HUES48 (cell line): ENCODE data around the gene GALNT7.
A peak's percentile ranks its signal among the peaks of the same experiment; 100 is the strongest.

Experiments
- H3K27ac ChIP-seq: one replicate; pipeline ENCODE4 v1.7.0; 2013; ENCODE audit warnings: low read depth, low read length, inconsistent platforms
- H3K27me3 ChIP-seq: 2 replicates; pipeline ENCODE4 v1.6.1; 2013; ENCODE audit warnings: mild to moderate bottlenecking, low read length; ENCODE audit not compliant: control insufficient read depth, insufficient read depth
- H3K36me3 ChIP-seq: 2 replicates; pipeline ENCODE4 v1.6.1; 2013; ENCODE audit warnings: low read length; ENCODE audit not compliant: control insufficient read depth, insufficient read depth
- H3K4me1 ChIP-seq: 2 replicates; pipeline ENCODE4 v1.6.1; 2013; ENCODE audit warnings: mild to moderate bottlenecking, low read length; ENCODE audit not compliant: control insufficient read depth, insufficient read depth
- H3K4me3 ChIP-seq: 2 replicates; pipeline ENCODE4 v1.5.1; 2013; ENCODE audit warnings: mild to moderate bottlenecking, low read depth, low read length
- H3K9ac ChIP-seq: 2 replicates; pipeline ENCODE4 v1.6.1; 2013; ENCODE audit warnings: mild to moderate bottlenecking, low read depth, low read length, moderate library complexity
- H3K9me3 ChIP-seq: 2 replicates; pipeline ENCODE4 v1.6.1; 2013; ENCODE audit warnings: low read length; ENCODE audit not compliant: control insufficient read depth, insufficient read depth

GALNT7 gene

DNA sequence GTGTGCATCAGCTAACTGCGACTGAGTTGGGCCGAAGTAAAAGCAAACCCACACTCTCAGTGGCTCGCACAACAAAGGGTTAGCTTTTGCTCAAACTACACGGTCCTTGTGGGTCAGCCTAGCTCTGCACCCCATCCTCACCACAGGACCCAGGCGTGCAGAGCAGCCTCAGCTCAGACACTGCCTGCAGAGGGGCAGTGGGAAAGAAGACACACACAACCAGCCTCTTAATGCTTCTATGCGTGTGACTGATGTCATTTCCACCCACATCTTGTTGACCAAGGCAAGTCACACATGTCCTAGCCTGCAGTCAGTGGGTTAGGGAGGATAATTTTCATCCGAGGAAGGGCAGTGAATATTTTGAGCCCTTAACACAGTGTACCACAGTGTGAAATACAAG lies 125.1 kb downstream of the GALNT7 start:
- H3K9me3 ChIP-seq = no peaks in the 10 kb centered on the region
- no peak overlapping the region for H3K27ac ChIP-seq
- no peaks in the 10 kb centered on the region for H3K27me3 ChIP-seq
- no peak overlapping the region for H3K9ac ChIP-seq
- peaks cover 41% of the 10 kb centered on the region for H3K36me3 ChIP-seq
- no peaks in the 10 kb centered on the region for H3K4me1 ChIP-seq
- no peak overlapping the region for H3K4me3 ChIP-seq

DNA sequence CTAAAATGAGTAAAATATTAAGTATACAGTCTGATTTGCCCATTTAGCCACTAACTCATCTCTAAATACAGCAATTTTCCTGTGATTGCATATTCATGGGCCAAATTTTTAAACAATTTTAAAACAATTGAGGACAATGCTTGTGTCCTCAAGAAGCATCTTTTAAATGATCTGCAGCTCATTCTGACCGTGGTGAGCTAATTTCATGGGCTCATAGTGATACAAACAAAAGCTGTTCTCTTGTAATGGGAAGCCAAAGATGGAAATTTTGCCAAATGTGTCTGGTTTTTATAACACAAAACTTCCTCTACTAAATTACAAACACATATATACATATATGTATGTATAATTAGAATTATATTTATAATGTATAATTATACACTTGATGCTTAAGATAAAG lies 125.8 kb downstream of the GALNT7 start:
- Histone ChIP-seq H3K9ac (no peak overlapping the region), H3K4me1 (no peaks in the 10 kb centered on the region), H3K27ac (no peak overlapping the region), H3K4me3 (no peak overlapping the region), H3K36me3 (peaks cover 41% of the 10 kb centered on the region), H3K9me3 (no peaks in the 10 kb centered on the region), H3K27me3 (no peaks in the 10 kb centered on the region)

DNA sequence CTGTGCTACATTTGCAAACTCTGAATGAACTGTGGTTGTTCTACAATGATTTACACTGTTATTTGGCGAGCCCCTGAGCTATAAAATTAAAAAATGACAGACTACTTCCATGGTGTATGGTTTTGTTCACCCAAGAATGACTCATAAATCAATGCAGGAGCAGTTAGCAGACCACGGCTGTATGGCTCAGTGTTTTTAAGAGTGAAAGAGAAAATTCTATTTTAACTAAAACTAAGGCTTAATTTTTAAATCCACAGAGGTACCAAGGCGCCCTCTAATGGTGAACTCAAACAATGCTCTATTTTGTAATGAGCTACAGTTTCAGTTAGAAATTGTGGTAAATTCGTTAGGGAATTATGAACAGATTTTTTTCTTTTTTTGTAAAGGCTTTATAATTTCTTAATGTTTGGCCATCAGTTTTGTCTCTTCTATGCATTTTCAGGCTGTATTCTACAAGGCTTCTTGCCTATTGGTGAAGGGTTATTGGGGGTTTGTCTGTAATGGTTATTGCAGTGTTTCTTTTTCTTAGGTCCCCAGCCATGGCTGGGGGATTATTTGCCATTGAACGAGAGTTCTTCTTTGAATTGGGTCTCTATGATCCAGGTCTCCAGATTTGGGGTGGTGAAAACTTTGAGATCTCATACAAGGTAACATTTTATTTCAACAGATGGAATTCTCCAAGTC lies 133.0 kb downstream of the GALNT7 start:
- Histone ChIP-seq H3K27ac (no peak overlapping the region), H3K4me1 (no peaks in the 10 kb centered on the region), H3K9me3 (no peaks in the 10 kb centered on the region), H3K27me3 (no peaks in the 10 kb centered on the region), H3K9ac (no peak overlapping the region), H3K4me3 (no peak overlapping the region), H3K36me3 (peaks cover 39% of the 10 kb centered on the region)

DNA sequence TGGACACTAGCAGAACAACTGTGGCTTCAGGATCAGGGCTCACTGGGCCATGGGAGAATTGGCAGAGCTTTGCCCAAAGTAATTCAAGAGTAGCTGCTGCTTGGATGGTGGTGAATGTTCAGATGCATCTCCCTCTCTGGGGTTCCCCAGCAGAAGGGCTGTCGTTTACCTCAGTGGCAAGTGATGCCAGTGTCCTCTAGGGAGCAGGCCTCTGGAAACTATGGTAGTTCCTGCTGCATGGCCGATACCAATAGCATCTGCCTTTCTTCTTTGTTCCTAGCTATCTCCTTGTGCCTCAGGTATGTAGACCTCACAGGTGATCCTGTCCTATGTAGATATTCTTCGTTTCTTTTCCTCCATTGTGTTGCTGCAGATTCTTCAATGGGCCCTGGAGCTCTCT lies 139.2 kb downstream of the GALNT7 start:
- H3K36me3 ChIP-seq = peaks cover 30% of the 10 kb centered on the region
- no peaks in the 10 kb centered on the region for H3K4me1 ChIP-seq
- no peaks in the 10 kb centered on the region for H3K9me3 ChIP-seq
- H3K4me3 ChIP-seq = no peak overlapping the region
- H3K9ac ChIP-seq = no peak overlapping the region
- no peak overlapping the region for H3K27ac ChIP-seq
- H3K27me3 ChIP-seq = no peaks in the 10 kb centered on the region

DNA sequence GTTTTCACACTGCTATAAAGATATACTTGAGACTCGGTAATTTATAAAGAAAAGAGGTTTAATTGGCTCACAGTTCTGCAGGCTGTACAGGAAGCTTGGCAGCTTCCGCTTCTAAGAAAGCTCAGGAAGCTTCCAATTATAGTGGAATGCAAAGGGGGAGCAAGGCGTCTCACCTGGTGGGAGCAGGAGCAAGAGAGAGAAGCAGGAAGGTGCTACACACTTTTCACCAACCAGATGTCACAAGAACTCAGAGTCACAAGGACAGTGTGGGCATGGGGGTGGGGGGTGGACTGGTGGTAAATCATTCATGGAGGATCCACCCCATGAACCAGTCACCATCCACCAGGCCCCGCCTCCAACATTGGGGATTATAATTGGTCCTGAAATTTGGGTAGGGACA lies 142.8 kb downstream of the GALNT7 start:
- H3K27ac ChIP-seq = no peak overlapping the region
- no peaks in the 10 kb centered on the region for H3K9me3 ChIP-seq
- no peaks in the 10 kb centered on the region for H3K27me3 ChIP-seq
- no peak overlapping the region for H3K4me3 ChIP-seq
- no peaks in the 10 kb centered on the region for H3K4me1 ChIP-seq
- H3K9ac ChIP-seq = no peak overlapping the region
- H3K36me3 ChIP-seq = peaks cover 38% of the 10 kb centered on the region

DNA sequence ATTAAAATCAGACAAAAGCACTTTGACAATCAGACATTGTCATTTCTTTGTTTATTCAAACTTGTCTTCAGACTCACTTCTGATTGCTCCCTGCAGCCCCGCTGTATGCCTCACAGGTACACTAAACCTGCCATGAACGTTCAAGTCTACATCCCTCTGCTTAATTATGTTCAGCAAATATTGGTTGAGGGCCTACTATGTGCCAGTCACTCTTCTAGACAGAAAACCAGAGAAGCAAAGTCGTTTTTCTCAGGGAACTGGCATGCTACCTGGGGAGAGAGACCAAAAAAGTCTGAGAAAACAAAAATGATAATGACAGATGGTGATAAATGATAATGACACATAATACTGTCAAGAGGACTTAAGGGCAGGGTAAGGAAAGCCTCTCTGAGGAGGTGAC lies 146.1 kb downstream of the GALNT7 start:
- H3K36me3 ChIP-seq = peaks cover 55% of the 10 kb centered on the region
- peaks cover 23% of the 10 kb centered on the region for H3K4me1 ChIP-seq
- no peaks in the 10 kb centered on the region for H3K27me3 ChIP-seq
- no peak overlapping the region for H3K4me3 ChIP-seq
- H3K9me3 ChIP-seq = no peaks in the 10 kb centered on the region
- H3K27ac ChIP-seq = no peak overlapping the region
- H3K9ac ChIP-seq = no peak overlapping the region

DNA sequence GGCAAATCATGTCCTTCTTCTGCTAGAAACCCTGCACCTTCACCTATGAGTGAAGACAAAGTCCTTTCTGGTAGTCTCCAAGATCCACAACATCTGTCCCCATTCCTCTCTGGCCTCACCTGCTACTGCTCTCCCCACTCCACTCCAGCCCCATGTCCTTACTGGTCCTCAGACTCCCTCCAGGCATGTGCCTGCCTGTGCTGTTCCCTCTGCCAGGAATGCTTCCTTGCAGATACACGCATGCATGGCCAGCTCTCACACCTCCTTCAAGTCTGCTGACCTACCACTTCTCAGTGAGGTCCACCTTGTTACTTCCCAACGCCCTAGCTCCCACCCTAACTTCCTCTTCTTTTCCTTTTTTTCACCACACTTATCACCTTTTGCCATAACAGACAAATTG lies 147.4 kb downstream of the GALNT7 start:
- H3K27ac ChIP-seq = no peak overlapping the region
- peaks cover 23% of the 10 kb centered on the region for H3K4me1 ChIP-seq
- no peaks in the 10 kb centered on the region for H3K27me3 ChIP-seq
- no peak overlapping the region for H3K4me3 ChIP-seq
- H3K9ac ChIP-seq = no peak overlapping the region
- no peaks in the 10 kb centered on the region for H3K9me3 ChIP-seq
- H3K36me3 ChIP-seq = peaks cover 64% of the 10 kb centered on the region

DNA sequence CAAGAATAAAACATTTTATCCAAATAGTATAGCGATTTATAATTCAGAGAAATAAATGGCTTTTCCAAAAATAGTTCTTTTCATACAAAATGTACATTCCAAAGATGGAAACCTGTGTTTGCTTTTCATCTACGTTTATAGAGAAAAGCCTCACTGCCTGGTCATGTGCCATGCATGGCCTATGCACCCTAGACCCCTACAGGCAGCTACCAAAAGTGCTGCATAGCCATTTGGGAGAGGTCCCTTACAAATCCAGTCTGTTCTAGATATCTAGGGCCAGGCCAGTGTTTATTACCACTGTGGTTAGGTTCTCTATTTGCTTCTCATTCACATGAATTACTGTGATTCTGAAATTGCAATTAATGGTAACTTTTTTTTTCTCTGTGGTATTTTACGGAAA lies 148.4 kb downstream of the GALNT7 start:
- H3K36me3 ChIP-seq = peaks cover 74% of the 10 kb centered on the region
- no peak overlapping the region for H3K9ac ChIP-seq
- H3K27ac ChIP-seq = peak overlapping the region; percentile 87

DNA sequence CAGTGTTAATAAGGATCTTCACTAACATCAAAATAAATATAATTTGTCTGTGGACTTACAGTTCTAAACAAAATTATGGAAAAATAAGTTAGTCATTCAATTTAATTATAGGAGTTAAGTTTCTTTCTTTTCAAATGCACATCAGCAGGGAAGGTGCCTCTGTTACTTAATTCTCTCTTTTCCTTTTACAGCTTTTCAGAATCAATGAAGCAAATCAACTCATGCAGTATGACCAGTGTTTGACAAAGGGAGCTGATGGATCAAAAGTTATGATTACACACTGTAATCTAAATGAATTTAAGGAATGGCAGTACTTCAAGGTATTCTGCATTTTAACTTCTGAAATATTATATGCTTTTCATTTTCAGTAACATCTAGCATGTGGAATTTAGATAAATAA lies 149.6 kb downstream of the GALNT7 start:
- no peaks in the 10 kb centered on the region for H3K27me3 ChIP-seq
- peak overlapping the region; percentile 87 for H3K27ac ChIP-seq
- no peaks in the 10 kb centered on the region for H3K9me3 ChIP-seq
- H3K4me1 ChIP-seq = peaks cover 23% of the 10 kb centered on the region
- H3K36me3 ChIP-seq = peaks cover 81% of the 10 kb centered on the region
- no peak overlapping the region for H3K9ac ChIP-seq
- 0 out of 2 replicates have a peak overlapping the region, but pooled peaks have one; percentile 24 for H3K4me3 ChIP-seq

More for the DNA sequence above, 148.4 kb downstream of the GALNT7 start:
- Histone ChIP-seq H3K27me3 (no peaks in the 10 kb centered on the region), H3K4me1 (peaks cover 23% of the 10 kb centered on the region), H3K4me3 (no peak overlapping the region), H3K9me3 (no peaks in the 10 kb centered on the region)

DNA sequence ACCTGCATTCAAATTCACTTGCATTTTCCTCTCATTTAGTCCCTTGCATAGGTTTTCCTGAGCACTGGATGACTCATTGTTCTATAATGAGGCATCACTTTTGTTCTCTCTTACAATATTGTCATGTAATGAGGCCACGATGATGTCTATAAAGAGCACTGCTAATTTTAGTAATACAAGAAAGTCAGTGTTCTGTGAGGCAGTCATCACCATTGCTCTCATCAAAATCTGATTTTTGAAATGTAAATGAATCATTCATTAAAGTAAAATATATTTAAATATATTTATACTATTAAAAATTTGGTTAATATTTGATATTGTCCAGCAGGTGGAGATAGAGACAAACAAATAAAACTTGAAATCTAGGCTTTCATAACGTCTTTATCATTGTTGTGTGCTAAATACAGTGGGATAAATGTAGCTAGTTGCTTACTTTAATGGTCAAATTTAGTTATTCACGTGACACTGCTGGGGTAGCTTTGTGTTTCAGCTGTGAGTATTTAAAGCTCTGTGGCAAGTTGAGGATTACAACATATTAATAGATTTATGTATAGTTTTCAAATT lies 150.1 kb downstream of the GALNT7 start:
- H3K27me3 ChIP-seq = no peaks in the 10 kb centered on the region
- H3K4me3 ChIP-seq = no peak overlapping the region
- H3K4me1 ChIP-seq = peaks cover 23% of the 10 kb centered on the region
- H3K9me3 ChIP-seq = no peaks in the 10 kb centered on the region
- no peak overlapping the region for H3K9ac ChIP-seq
- H3K36me3 ChIP-seq = peaks cover 80% of the 10 kb centered on the region
- peak overlapping the region; percentile 87 for H3K27ac ChIP-seq

DNA sequence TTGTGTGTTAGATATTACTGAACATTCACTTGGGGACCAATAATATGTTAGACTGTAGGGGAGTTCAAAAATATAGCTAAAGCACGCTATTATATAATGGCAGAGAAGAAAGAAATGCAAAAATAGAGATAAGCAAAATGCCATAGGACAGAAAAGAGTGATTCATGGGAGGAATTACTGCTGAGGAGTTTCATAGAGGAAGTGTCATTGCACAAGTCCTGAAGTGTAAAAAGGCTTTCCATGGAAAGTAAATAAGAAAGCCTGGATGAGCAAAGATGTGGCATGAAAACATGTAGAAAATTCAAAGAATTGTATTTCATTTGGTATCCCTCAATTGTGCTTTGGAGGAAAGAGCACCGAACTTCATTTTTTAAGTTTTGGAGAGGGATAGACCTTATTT lies 151.1 kb downstream of the GALNT7 start:
- no peak overlapping the region for H3K9ac ChIP-seq
- no peak overlapping the region for H3K4me3 ChIP-seq

More for the DNA sequence above, 151.1 kb downstream of the GALNT7 start:
- H3K27ac ChIP-seq = no peak overlapping the region
- H3K9me3 ChIP-seq = no peaks in the 10 kb centered on the region
- no peaks in the 10 kb centered on the region for H3K27me3 ChIP-seq
- H3K4me1 ChIP-seq = peaks cover 23% of the 10 kb centered on the region
- H3K36me3 ChIP-seq = peaks cover 75% of the 10 kb centered on the region
